Measurements from ENCODE around the gene RASAL2.

RASAL2 gene

DNA sequence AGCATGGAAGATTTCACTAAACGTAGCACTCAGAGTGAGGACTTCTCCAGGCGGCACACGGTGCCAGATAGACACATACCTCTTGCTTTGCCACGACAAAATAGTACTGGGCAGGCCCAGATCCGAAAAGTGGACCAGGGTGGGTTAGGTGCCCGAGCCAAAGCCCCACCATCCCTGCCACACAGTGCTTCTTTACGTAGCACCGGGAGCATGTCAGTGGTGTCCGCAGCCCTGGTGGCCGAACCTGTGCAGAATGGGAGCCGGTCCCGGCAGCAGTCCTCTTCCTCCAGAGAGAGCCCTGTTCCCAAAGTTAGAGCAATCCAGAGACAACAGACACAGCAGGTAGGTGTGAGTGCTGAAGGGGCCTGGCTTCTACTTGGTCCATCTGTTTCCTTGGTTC is 364.3 kb downstream of the RASAL2 start:
- no peak for DNase-seq (ENCODE audit: low spot score)

DNA sequence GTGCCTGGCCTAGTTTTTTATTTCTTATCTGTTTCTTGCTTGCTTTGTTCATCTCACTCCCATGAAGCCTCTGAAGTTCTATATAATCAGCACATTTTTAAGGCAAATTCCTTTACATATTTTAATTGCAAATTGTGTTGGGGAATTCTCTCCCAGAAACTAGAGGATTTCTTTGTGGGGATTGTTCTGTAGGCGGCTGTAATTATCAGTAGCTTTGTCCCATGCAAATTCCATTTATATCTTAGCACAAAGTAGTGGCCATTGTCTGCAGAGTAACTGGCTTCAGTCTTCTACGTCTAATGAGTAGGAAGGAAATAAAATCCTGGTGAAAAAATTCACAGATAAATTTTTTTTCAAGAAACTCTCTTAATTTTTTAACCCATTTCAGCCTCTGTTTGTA is 367.2 kb downstream of the RASAL2 start:
- no peak for DNase-seq (ENCODE audit: low spot score)

DNA sequence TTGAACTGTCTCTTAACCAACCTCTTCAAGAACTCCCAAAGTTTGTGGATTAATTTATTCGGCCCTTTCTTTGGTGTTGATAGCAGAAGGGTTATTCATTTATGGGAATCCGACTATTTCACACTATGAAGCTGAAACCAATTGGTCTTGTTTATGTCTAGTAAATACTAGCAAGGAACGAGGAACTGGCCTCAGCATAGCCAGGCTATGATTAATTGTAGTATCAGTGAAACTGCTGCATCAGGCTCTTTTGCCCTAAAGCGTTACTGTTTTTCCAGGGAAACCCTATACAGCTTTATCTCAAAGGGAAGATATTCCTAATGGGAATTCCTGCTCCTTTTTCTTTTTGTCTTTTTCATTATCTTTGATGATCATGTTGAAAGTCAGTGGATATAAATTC is 367.8 kb downstream of the RASAL2 start:
- DNase-seq (ENCODE audit: low spot score) = no peak

GRCh38 chr1:178464141-178464540 is 370.2 kb downstream of the RASAL2 start:
- no peak for DNase-seq (ENCODE audit: low spot score)

- no peak for DNase-seq (ENCODE audit: low spot score)
Observed at GRCh38 chr1:178464566-178464965, 370.7 kb downstream of the RASAL2 start.

DNA sequence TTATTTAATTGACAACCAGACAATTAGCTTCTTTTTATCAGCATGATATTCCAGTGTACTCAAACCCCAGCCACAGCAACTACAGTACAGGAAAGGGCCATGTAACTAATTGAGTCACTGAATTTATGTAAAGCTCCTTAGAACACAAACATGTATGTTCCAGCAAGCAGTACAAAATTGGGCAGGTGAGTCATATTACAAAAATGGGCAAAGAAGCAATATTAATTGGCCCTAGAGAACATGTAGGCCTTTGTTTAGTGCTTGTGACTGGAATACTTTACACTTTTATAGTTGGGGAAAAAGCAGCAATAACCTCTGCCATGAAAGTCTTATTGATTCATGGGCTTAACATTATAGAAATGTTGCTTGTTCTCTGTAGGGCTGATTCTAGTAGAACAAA is 371.1 kb downstream of the RASAL2 start:
- DNase-seq (ENCODE audit: low spot score) = no peak

DNA sequence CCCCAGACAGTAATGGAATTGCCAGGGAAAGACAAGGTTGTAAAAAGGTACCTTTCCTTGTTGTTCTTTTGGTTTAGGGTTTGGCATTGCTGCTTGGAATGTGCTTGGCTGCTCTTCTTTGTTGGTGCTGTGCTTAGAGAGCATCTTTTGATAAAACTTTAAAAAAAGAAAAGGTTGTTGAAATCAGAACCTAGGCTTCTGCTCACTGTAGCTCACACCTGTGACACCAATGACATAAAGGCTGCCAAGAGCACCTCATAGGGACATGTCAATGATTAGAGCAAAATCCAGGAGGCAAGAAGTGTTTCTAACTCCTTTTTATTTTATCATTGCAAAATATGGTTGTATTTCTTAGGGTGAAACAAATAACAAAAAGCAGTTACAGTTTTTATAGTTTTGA is 373.9 kb downstream of the RASAL2 start:
- DNase-seq (ENCODE audit: low spot score) = no peak

DNA sequence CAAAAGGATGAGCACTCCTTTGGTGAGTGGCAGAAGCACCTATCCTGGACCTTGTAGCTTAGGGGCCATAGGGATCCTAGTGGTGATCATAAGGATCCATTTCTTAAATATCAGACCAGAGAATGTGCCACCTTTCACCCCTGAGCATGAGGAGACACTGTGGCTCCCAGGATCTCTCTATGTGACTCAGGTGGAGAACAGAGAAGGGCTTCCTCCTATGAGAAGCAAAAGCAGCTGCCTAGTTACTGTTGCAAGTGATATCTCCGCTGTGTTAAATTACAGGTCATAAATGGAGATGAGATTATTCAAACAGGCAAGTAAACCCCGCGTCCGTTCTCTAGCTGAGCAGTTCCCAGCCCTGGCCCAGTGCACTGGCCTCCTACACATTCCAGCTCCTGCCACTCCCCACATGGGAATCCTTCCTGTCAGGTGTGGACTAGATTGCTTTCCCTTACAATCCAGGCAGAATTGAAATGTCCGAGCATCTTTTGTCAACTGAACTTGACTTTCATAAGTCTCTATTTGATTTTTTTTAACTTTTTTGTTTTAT is 376.6 kb downstream of the RASAL2 start:
- DNase-seq (ENCODE audit: low spot score) = no peak

- no peak for DNase-seq (ENCODE audit: low spot score)
Observed at GRCh38 chr1:178472531-178472930, 378.6 kb downstream of the RASAL2 start.

GRCh38 chr1:178477373-178477772 is 383.5 kb downstream of the RASAL2 start:
- DNase-seq (ENCODE audit: low spot score) = no peak

DNA sequence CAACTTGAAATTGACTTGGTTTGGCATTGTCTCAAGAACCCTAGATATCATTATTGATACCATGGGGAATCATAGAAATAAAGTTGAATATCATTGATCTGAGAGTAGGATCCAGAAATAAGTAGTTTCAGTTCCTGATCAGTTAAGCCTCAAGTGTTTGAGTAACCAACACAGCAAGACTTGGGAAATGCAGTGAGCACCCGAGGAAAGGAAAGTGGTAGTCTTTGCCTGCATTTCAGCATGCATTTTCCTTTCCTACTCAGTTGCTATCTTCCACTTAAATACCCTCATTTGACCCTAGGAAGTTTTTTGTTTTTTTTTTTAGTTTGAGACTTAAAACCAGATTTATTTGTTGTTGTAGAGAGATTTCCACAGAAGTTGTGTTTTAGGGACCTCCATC is 383.9 kb downstream of the RASAL2 start:
- no peak for DNase-seq (ENCODE audit: low spot score)

DNA sequence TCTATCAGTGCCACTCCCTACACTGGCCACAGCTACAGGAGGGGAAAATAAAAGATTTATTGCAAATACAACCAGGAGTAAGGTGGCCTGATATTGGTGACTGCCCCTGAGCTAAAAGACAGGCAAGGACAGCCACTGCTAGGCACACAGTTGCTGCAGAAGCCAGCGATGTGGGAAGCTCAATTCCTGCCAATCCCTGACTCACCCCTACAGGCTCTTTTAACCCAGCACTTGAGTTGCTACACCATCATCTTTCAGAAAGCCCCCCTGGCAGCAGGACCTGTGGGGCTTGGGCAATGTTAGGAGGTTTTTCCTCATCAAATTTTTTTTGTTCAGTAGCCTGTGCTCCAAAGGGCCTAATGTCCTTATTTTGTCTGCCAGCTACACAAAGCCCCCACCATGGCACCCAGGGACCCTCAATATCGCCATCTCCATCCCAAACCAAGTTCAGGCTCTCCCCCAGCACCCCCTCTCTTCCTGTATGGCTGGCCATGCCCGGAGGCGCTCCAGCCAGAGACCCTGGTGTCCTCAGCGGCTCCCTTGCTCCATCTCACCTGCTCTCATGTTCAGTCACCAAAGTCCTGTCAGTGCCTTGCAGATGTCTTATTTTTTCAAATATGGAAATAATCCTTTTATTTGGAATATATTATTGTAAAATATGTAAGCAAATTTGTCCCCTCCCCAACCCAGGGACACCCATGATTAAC is 389.5 kb downstream of the RASAL2 start:
- DNase-seq (ENCODE audit: low spot score) = no peak

GRCh38 chr1:178484698-178485225 is 390.9 kb downstream of the RASAL2 start:
- DNase-seq (ENCODE audit: low spot score) = no peak

DNA sequence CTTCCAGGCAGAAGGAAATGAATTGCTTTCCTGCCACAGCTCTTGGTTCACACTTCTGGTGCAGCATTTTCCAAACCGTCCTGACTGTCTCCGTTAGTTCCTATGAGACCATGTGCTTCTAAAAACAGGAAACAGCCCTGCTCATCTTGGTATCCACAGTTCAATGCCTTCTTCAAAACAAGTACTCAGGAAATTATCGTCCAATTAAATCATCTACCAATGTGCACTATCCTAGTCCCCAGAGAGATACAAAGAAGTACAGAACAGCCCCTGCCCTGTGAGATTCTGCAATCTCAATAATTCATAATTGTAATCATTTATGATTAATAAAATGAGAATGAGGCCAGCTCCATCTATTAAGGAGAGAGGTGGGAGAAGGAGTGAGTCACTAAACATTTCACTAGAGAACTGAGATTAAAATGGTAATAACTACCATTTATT is 391.7 kb downstream of the RASAL2 start:
- no peak for DNase-seq (ENCODE audit: low spot score)

DNA sequence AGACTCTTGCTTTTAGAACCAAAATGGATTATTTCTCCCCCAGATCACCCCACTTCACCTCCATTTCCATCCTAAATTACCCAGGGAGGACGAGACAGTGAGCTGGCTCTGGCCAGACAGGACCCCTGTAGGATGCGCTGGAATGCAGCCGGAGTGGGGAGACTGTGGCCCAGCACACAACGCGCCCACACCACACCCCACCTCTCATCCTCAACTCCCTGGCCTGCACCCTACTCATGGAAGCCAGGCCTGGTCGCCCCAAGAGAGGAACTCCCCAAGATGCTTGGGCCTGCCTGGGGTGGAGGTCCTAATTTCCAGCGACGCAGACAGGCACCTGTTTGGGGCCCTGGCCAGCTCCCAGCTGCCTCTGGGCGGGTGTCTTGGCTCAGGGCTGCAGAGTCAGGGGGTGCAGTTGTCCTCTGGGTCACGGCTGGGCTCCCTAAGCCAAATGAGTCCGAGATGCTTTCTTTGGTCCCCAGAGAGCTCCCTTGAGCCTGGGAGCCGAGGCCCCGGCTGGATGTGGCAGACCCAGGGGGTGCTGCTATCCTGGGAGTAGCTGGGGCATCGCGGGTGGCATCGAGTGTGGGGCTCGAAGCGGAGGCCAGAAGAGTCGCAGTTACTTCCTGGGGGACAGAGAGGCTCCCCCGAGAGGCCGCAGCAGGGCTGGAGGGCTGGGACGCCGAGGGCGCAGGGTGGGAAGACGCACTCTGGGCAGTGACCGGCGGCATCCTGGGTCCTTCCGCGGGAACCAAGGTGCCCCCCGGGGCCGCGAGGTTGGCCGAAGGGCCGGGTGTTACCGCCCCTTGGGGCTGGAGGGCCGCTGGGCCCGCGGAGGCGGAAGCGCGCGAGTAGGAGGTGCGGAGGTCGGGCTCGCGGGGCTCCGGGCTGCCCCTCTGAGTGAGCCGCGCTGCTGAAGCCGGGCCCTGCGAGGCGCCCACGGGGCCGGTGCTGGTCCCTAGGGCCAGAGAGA is 392.5 kb downstream of the RASAL2 start:
- DNase-seq (ENCODE audit: low spot score) = no peak

GRCh38 chr1:178487070-178487615 is 393.2 kb downstream of the RASAL2 start:
- no peak for DNase-seq (ENCODE audit: low spot score)

- no peak for DNase-seq (ENCODE audit: low spot score)
Observed at GRCh38 chr1:178488393-178488792, 394.5 kb downstream of the RASAL2 start.

GRCh38 chr1:178489399-178489798 is 395.5 kb downstream of the RASAL2 start:
- no peak for DNase-seq (ENCODE audit: low spot score)

DNA sequence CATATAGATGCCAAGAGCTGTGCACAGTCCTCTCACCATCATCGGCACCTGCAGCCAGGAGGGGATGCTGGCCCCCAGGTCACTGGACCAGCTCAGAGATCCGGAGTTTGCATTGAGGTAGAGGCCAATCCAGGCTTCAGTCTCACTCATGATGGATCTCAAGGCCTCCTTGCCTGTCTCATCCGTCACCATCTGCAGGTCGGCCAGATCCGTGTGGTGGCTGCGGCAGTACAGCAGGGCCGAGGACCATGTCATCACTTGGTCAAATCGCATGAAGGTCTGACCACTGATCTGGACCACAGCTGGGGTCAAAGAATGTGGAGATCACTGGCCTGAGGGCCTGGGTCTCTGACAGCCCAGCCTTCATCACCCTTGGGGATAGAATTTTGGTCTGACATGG is 396.2 kb downstream of the RASAL2 start:
- no peak for DNase-seq (ENCODE audit: low spot score)

- no peak for DNase-seq (ENCODE audit: low spot score)
Observed at GRCh38 chr1:178490967-178491366, 397.1 kb downstream of the RASAL2 start.

DNA sequence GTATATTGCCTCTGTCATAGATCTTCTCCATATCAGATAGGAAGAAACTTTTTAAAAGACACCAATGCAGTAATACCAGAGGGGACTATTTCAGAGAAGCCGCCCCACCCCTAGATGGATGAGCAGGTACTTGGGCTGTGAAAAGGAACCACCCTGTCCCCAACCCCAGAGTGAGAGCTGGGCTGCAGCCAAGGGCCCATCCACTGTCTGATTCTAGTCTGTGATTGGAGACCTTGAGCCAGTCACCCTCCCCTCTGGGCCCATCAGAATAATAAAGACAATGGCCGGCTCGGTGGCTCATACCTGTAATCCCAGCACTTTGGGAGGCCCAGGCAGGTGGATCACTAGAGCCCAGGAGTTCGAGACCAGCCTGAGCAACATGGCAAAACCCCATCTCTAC is 397.8 kb downstream of the RASAL2 start:
- no peak for DNase-seq (ENCODE audit: low spot score)

DNA sequence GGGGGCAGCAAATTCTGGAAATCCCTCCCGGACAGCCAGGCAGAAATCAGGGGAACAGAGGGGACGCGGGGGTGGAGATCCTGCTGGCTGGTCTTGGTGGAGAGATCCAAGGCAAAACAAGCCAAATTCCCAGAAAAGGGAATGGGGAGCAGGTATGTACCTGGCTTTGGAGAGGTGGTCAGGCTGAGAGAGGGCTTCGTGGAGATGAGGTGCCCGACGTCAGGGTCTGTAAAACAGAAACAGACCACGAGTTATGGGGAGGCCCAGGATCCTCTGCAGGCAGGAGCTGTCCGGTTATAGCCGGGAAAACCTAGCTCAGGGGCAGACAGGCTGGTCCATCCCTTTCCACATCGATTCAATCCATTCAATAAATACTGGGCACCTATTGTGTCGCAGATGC is 398.4 kb downstream of the RASAL2 start:
- DNase-seq (ENCODE audit: low spot score) = no peak

All from hepatic stellate cell (primary cell).